ENCODE data around the gene CACNB1.
A peak's percentile ranks its signal among the peaks of the same experiment; 100 is the strongest.

Gene CACNB1

DNA sequence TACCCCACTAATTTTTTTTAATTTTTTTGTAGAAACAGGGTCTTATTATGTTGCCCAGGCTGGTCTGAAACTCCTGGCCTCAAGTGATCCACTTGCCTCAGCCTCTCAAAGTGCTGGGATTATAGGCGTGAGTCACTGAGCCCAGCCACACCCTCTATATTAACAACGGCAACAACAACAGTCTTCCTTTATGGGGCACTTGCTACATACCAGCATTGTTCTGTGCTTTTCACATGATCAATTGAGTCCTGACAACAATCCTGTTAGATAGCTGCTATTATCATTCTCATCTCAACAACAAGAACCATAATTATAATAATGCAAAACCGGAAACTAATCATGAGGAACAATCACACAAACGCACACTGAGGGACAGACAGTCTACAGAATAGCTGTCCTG, 18.9 kb downstream of the CACNB1 start:
- in situ Hi-C loops (cut with HindIII; ENCODE audit: low sequenced_read_pairs), result no loop called here
- H3K4me3 ChIP-seq (ENCODE audit: low read depth, low read length), result no peak overlapping the region
- TF ChIP-seq, protein P1, sequence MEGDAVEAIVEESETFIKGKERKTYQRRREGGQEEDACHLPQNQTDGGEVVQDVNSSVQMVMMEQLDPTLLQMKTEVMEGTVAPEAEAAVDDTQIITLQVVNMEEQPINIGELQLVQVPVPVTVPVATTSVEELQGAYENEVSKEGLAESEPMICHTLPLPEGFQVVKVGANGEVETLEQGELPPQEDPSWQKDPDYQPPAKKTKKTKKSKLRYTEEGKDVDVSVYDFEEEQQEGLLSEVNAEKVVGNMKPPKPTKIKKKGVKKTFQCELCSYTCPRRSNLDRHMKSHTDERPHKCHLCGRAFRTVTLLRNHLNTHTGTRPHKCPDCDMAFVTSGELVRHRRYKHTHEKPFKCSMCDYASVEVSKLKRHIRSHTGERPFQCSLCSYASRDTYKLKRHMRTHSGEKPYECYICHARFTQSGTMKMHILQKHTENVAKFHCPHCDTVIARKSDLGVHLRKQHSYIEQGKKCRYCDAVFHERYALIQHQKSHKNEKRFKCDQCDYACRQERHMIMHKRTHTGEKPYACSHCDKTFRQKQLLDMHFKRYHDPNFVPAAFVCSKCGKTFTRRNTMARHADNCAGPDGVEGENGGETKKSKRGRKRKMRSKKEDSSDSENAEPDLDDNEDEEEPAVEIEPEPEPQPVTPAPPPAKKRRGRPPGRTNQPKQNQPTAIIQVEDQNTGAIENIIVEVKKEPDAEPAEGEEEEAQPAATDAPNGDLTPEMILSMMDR (IDR thresholded peaks at IDR 0.05; ENCODE audit: low read depth, low read length, missing control alignments), result no peak
- no peak for DNase-seq (ENCODE audit: low read depth)

DNA sequence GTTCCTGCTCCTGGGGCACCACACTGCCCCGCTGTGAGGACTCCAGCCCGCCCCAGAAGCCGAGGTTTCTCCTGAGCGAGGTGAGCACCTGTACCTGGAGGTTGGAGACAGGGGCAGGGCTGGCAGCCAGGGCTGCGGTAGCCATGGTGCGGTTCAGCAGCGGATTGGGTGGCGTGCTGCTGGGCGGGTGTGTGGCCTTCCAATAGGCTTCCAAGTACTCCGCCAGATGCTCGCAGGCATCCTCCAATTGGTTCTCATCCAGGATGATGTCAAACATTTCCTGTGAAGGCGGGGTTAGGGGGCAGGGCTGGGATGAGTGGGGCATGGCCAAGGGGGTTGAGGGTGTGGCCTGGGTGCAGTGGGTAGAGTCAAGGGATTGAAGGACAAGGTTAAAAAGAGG, 20.2 kb downstream of the CACNB1 start:
- no peak for DNase-seq (ENCODE audit: low read depth)
- H3K4me3 ChIP-seq (ENCODE audit: low read depth, low read length), result no peak overlapping the region
- in situ Hi-C loops (cut with HindIII; ENCODE audit: low sequenced_read_pairs), result no loop called here
- TF ChIP-seq, protein P1 (IDR thresholded peaks at IDR 0.05; ENCODE audit: low read depth, low read length, missing control alignments), result no peak

DNA sequence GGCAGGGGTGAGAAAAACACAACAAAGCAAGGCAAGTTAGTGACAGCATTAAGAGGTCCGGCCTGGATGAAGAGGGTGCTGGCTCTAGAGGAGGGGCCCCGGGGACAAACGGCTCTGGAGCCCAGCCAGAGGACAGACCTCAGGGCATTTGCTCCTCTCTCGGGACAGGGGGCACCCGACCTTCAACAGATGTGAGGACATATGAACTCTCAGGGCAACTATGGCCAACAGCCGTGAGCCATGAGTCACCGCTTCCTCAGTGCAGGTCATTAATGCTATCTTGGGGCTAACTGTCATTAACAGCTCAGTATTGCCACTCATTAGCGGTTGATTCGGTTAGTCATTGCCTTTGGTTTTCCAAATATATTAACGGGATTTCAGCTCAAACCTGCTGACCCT, 21.8 kb downstream of the CACNB1 start:
- TF ChIP-seq, protein P1 (IDR thresholded peaks at IDR 0.05; ENCODE audit: low read depth, low read length, missing control alignments), result no peak
- DNase-seq (ENCODE audit: low read depth), result no peak

DNA sequence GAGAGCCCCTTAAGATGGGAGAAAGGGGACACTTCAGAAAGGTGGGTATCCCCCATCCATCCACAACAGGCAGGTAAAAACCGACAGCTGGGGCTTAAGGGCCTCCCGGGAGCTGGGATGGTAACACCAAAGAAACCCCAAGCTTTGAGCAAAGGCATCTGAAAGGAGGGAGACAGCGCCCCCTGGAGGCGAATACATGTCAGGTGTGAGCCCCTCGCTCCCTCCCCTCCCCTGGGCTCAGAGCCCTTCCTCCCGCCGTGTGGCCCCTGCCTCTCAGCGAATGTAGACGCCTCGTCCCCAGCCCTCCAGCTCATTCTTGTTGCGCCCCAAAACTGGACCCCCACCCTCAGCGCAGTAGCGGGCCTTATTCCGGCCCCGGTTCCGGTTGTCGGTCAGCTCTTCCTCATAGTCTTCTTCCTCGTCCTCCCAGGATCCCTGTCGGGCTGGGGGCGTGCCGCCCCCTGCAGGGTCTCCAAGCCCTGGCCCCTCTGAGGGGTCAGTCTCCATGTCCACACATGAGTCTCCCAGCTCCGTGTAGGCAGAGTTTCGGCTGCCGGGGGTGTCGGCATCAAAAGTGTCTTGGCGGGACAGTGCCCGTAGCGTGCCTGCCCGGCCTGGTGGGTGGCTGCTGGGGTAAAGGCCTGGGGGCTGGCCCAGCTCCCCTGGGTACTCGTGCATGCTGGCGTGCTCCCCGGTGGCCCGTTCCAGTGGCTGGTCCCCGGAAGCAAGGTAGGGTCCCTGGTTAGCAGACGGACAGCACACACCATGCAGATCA, 22.4 kb downstream of the CACNB1 start:
- TF ChIP-seq, protein P1 (IDR thresholded peaks at IDR 0.05; ENCODE audit: low read depth, low read length, missing control alignments), result peak; percentile 81
- peak; percentile 41 for DNase-seq (ENCODE audit: low read depth)
- in situ Hi-C loops (cut with HindIII; ENCODE audit: low sequenced_read_pairs), result no loop called here
- H3K4me3 ChIP-seq (ENCODE audit: low read depth, low read length), result no peak overlapping the region

More for the DNA sequence above, 21.8 kb downstream of the CACNB1 start:
- H3K4me3 ChIP-seq (ENCODE audit: low read depth, low read length), result no peak overlapping the region
- in situ Hi-C loops (cut with HindIII; ENCODE audit: low sequenced_read_pairs), result no loop called here

- no peak for DNase-seq (ENCODE audit: low read depth)
- H3K4me3 ChIP-seq (ENCODE audit: low read depth, low read length), result no peak overlapping the region
- in situ Hi-C loops (cut with HindIII; ENCODE audit: low sequenced_read_pairs), result no loop called here
- TF ChIP-seq, protein P1 (IDR thresholded peaks at IDR 0.05; ENCODE audit: low read depth, low read length, missing control alignments), result no peak
These were observed 23.8 kb downstream of the CACNB1 start for GRCh38 chr17:39173526-39174274.

DNA sequence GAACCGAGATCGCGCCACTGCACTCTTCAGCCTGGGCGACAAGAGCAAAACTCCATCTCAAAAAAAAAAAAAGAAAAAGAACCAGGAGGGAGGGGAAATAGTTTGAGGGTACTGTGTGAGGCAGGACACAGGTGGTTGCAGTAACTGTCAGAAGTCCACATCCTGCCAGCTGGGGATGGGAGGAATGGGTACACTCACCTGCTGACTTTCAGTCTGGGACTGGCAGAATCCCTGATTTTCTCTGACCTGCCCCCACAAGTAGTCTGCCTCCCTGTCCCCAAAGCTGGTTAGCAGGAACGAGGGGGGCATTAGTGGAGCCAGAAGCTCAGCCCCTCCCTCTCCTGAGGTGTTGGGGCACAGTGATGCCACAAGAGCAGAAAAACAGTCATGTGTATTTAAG, 24.4 kb downstream of the CACNB1 start:
- no peak overlapping the region for H3K4me3 ChIP-seq (ENCODE audit: low read depth, low read length)
- no peak for DNase-seq (ENCODE audit: low read depth)
- in situ Hi-C loops (cut with HindIII; ENCODE audit: low sequenced_read_pairs), result no loop called here
- TF ChIP-seq, protein P1 (IDR thresholded peaks at IDR 0.05; ENCODE audit: low read depth, low read length, missing control alignments), result no peak

Data from astrocyte of the cerebellum (primary cell).